OCI-LY3 (cell line): ENCODE results near the gene C16orf78.

ENCODE experiments used
- EZH2phosphoT487 ChIP-seq: fragments of 200-600 bp; shearing (Covaris generic); IDR thresholded peaks from 2 replicates; pipeline ENCODE4 v1.6.1; 2018; ENCODE audit warnings: antibody characterized with exemption, mixed run types, low read depth
- TF ChIP-seq, protein P1 (sequence below): fragments of 200-600, 300-600 bp; sonication (generic); IDR thresholded peaks from 2 replicates; pipeline ENCODE4 v1.5.1; 2014; ENCODE audit warnings: antibody characterized with exemption, low read length, low read depth

DNA sequence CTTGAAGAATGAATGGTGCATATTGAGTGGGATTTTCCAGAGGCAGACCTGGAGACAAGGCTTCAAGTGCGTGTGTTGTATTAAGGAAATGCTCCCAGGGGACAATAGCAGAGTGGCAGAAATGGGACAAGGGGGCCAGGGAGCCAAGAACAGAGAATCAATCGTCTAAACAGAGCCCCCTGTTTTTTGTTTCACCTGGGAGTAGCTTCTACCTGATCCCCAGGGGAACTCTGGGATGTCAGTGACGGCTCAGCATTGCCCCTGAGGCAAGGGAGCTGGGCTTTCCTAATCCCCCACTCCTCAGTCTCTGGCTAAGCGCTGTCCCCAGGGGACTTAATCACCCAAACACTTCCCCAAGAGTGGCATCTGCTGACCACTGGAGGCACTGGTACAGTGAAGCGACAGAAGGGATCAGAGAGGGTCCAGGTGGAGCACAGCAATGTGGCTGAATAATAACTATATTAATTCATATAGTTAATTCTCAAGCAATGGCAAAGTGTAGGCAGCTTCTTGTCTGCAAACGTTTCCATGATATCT, 35.7 kb upstream of the C16orf78 start:
- TF ChIP-seq, protein P1, sequence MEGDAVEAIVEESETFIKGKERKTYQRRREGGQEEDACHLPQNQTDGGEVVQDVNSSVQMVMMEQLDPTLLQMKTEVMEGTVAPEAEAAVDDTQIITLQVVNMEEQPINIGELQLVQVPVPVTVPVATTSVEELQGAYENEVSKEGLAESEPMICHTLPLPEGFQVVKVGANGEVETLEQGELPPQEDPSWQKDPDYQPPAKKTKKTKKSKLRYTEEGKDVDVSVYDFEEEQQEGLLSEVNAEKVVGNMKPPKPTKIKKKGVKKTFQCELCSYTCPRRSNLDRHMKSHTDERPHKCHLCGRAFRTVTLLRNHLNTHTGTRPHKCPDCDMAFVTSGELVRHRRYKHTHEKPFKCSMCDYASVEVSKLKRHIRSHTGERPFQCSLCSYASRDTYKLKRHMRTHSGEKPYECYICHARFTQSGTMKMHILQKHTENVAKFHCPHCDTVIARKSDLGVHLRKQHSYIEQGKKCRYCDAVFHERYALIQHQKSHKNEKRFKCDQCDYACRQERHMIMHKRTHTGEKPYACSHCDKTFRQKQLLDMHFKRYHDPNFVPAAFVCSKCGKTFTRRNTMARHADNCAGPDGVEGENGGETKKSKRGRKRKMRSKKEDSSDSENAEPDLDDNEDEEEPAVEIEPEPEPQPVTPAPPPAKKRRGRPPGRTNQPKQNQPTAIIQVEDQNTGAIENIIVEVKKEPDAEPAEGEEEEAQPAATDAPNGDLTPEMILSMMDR: no peak
- TF ChIP-seq EZH2phosphoT487: no peak
